Suprapubic skin (tissue), 4 donors: Measurements from ENCODE around the gene ARHGEF28. TPM values are rescaled to one million over a fixed set of nuclear protein-coding genes. Genes with fewer than 3 reads are reported as not detected.
A peak's percentile ranks its signal among the peaks of the same experiment; 100 is the strongest.

Source experiments
- DNase-seq, 2 donors: peaks; one replicate each; pipeline ENCODE4 v3.0.0-alpha.2; 2019; ENCODE audit warnings: low spot score in 2 of 2
- H3K27ac ChIP-seq: fragments of 200-600 bp; sonication (generic); one replicate; pipeline ENCODE4 v1.5.1; 2019
- H3K27me3 ChIP-seq: fragments of 200-600 bp; sonication (generic); one replicate; pipeline ENCODE4 v1.5.1; 2019
- H3K36me3 ChIP-seq: fragments of 200-600 bp; sonication (generic); one replicate; pipeline ENCODE4 v1.5.1; 2019
- H3K4me1 ChIP-seq: fragments of 200-600 bp; sonication (generic); one replicate; pipeline ENCODE4 v1.5.1; 2019
- H3K4me3 ChIP-seq: fragments of 200-600 bp; sonication (generic); one replicate; pipeline ENCODE4 v1.5.1; 2019; ENCODE audit warnings: mild to moderate bottlenecking
- H3K9me3 ChIP-seq: fragments of 200-600 bp; sonication (generic); one replicate; pipeline ENCODE4 v1.5.1; 2019
- EP300 ChIP-seq: sonication (generic); formaldehyde crosslinking; IDR thresholded peaks from one replicate; pipeline ENCODE4 v1.6.1; 2017; ENCODE audit warnings: antibody characterized with exemption
- POLR2A ChIP-seq, 2 donors: fragments of 450-650 bp; IDR thresholded peaks; one replicate each; pipeline ENCODE4 v1.6.1; 2017; ENCODE audit warnings: antibody characterized with exemption in 2 of 2, mild to moderate bottlenecking in 2 of 2, moderate library complexity in 2 of 2
- POLR2AphosphoS5 ChIP-seq, 3 donors: sonication (generic); formaldehyde crosslinking; IDR thresholded peaks; one replicate each; pipeline ENCODE4 v1.6.1; 2017; ENCODE audit warnings: antibody characterized with exemption in 3 of 3
- WGBS: methylation state at CpG from one replicate; pipeline ENCODE4 v1.1.5; 2018; 5-methylcytosine and 5-hydroxymethylcytosine counted together
- total RNA-seq, 4 donors: library from RNA; depleted of rRNA; stranded (reverse); fragments of >200 nt; gene quantifications; one replicate each; pipeline ENCODE4 v1.1.0, GENCODE V29; 2016
- TF ChIP-seq, protein P1 (sequence below), 2 donors: fragments of 200-600 bp in 1 of 2; fragments of 450-650 bp in 1 of 2; sonication (generic) in 1 of 2; IDR thresholded peaks; one replicate each; pipeline ENCODE4 v1.5.1; 2016 to 2019; ENCODE audit warnings: antibody characterized with exemption in 2 of 2, mild to moderate bottlenecking in 1 of 2, moderate library complexity in 1 of 2

ARHGEF28 gene
- total RNA-seq, 4 donors from 2014 or later = 25.6 to 104 (median 39.1) TPM

DNA sequence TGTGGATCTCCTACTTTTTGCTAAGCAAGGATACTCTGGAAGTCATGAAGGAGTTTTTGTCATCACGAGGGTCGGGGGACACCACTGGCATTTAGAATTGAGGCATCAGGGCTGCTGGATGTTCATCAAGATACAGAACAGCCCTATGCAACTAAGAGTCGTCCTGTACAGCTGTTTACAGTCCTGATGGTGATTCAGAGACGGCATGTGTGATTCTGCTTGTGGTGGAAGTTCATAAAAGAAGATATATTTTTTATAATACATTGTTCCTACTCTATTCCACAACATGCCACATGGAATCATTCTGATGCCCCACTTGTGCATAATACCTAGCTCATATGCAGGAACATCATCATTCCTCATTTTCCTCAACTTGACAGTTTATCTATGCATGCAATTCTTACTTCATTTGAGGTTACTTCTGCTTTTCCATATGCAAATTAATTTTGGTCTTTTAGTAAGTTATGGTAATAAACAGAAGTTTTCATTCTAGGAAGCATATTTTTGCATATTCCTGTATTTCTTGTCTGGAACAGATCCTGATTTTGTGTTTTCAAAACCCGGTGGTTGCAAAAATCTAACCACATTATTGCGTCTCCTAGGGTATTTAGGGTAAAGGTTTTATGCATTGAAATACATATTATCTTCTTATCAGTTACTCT, 155.2 kb downstream of the ARHGEF28 start:
- TF ChIP-seq POLR2AphosphoS5 (IDR thresholded peaks at IDR 0.05) = no peak
- TF ChIP-seq POLR2A (IDR thresholded peaks at IDR 0.05) = no peak
- TF ChIP-seq, protein P1, sequence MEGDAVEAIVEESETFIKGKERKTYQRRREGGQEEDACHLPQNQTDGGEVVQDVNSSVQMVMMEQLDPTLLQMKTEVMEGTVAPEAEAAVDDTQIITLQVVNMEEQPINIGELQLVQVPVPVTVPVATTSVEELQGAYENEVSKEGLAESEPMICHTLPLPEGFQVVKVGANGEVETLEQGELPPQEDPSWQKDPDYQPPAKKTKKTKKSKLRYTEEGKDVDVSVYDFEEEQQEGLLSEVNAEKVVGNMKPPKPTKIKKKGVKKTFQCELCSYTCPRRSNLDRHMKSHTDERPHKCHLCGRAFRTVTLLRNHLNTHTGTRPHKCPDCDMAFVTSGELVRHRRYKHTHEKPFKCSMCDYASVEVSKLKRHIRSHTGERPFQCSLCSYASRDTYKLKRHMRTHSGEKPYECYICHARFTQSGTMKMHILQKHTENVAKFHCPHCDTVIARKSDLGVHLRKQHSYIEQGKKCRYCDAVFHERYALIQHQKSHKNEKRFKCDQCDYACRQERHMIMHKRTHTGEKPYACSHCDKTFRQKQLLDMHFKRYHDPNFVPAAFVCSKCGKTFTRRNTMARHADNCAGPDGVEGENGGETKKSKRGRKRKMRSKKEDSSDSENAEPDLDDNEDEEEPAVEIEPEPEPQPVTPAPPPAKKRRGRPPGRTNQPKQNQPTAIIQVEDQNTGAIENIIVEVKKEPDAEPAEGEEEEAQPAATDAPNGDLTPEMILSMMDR (IDR thresholded peaks at IDR 0.05) = no peak
- no peak for TF ChIP-seq EP300
- H3K27me3 ChIP-seq = no peaks in the 10 kb centered on the region

DNA sequence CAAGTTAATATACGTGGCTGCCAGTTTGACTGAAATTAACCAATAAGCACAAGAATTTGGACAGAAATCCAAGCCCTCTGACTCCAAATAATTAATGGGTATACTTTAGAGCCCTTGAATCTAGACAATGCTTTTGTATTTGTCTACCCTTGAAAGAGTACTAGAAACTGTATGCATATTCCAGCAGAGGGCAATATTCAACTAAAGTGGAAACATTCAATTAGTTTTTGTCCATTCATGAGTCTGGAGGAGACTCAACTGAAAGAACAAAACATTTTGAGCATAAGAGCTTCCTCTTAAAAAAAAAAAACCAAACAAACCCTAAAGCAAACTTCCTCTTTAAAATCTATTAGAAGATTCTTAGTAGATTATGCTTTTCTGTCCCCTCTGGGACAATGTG, 157.8 kb downstream of the ARHGEF28 start:
- Histone ChIP-seq H3K9me3 (no peaks in the 10 kb centered on the region), H3K4me3 (no peak overlapping the region), H3K27me3 (no peaks in the 10 kb centered on the region), H3K27ac (no peak overlapping the region), H3K36me3 (no peaks in the 10 kb centered on the region), H3K4me1 (peaks cover 19% of the 10 kb centered on the region)
- 43% methylated on average over 1 of the region's 1 CpG for WGBS
- no peak for DNase-seq
- TF ChIP-seq POLR2A (IDR thresholded peaks at IDR 0.05) (no peak), POLR2AphosphoS5 (IDR thresholded peaks at IDR 0.05) (no peak), EP300 (no peak)
- TF ChIP-seq, protein P1 (IDR thresholded peaks at IDR 0.05) = no peak

More for the DNA sequence above, 155.2 kb downstream of the ARHGEF28 start:
- no peak overlapping the region for H3K4me3 ChIP-seq
- no peaks in the 10 kb centered on the region for H3K9me3 ChIP-seq
- no peak overlapping the region for H3K27ac ChIP-seq
- 86% methylated on average over 6 of the region's 6 CpGs for WGBS
- no peak for DNase-seq
- H3K4me1 ChIP-seq = peaks cover 10% of the 10 kb centered on the region
- H3K36me3 ChIP-seq = no peaks in the 10 kb centered on the region

DNA sequence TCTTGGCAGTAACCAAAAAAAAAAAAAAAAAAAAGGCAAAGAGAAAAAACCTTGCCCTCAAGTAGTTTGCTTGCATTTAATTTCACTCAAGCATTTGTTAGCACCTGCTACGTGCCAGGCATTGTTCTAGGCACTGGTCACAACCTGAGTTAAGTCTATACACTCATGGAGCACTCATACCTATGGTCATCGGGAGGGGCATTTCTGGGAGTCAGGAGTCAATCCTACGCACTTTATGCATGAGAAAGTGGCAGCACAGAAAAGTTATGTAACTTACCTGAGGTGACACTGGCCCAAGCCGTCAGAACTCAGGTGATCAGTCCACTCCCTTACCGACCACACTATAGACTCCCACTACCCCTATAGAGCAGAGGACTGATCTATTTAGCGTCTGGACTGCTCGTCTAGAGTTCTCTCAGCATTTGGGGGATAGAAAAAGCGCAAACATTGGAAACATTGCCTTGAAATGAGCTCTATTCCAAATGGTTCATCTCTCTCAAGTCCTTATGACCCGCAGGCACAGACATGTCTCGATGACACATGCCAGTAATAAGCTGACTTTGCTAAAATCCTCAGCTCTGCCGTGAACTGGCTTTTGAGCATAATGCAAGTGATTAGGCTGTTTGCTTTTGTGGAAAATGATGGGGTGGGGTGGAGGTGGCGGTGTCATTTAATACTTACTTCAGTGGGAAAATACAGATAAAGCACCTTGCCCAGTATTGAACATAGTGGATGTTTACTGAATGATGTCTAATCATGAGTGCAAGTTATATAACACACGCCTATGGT, 160.2 kb downstream of the ARHGEF28 start:
- DNase-seq = no peak
- WGBS = 54% methylated on average over 12 of the region's 13 CpGs
- no peaks in the 10 kb centered on the region for H3K27me3 ChIP-seq
- peak overlapping the region; percentile 62 for H3K27ac ChIP-seq
- H3K4me3 ChIP-seq = peak overlapping the region; percentile 11
- no peaks in the 10 kb centered on the region for H3K9me3 ChIP-seq
- TF ChIP-seq EP300 (no peak), POLR2A (IDR thresholded peaks at IDR 0.05) (no peak), POLR2AphosphoS5 (IDR thresholded peaks at IDR 0.05) (no peak)
- TF ChIP-seq, protein P1 (IDR thresholded peaks at IDR 0.05) = no peak
- H3K4me1 ChIP-seq = peaks cover 22% of the 10 kb centered on the region
- H3K36me3 ChIP-seq = no peaks in the 10 kb centered on the region

DNA sequence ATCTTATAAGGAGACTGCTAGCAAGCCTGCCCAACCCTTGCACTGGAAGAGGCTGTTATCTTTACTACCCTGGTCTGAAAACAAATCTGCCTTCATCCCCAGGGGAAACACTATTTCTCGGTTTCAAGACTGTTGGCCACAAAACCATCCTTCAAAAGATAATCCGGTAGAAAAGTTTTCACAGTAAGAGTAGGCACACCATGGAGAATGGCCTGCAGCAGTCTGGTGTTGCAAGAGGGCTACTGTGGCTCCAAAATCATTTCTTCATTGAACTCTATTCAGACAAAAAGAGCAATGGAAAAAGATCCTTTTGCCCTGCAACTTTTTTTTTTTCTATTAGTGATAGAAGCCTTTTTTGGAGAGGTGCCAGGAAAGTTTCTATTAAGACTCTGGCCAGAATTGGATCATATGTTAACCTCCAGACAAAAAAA, 163.9 kb downstream of the ARHGEF28 start:
- Histone ChIP-seq H3K4me1 (peaks cover 19% of the 10 kb centered on the region), H3K27me3 (no peaks in the 10 kb centered on the region), H3K36me3 (no peaks in the 10 kb centered on the region), H3K9me3 (no peaks in the 10 kb centered on the region), H3K4me3 (no peak overlapping the region), H3K27ac (no peak overlapping the region)
- TF ChIP-seq, protein P1 (IDR thresholded peaks at IDR 0.05) = no peak
- TF ChIP-seq EP300 (no peak), POLR2A (IDR thresholded peaks at IDR 0.05) (no peak), POLR2AphosphoS5 (IDR thresholded peaks at IDR 0.05) (no peak)
- no peak for DNase-seq
- WGBS = 42% methylated on average over 2 of the region's 2 CpGs

DNA sequence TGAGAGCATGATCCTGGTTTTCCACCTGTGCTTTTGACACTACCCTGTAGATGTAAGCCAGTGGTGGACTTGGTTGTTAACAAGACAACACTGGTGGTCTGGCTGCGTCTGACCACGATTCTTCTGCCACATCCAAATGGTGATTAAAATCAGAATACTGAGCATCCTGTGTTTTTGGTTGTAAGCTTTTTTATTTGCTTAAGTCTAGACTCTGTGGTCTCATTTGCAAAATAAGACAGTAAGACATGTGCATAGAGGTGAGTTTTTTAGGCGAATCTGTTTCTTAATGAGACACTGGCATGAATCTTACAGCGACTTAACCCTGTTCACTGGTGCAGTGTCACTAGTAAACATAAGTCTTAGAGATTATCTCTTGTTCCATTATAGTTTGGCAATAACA, 165.4 kb downstream of the ARHGEF28 start:
- H3K36me3 ChIP-seq = no peaks in the 10 kb centered on the region
- WGBS = 55% methylated on average over 4 of the region's 4 CpGs
- H3K9me3 ChIP-seq = no peaks in the 10 kb centered on the region
- H3K4me3 ChIP-seq = no peak overlapping the region
- H3K4me1 ChIP-seq = peaks cover 11% of the 10 kb centered on the region
- TF ChIP-seq, protein P1 (IDR thresholded peaks at IDR 0.05) = no peak
- no peaks in the 10 kb centered on the region for H3K27me3 ChIP-seq
- no peak overlapping the region for H3K27ac ChIP-seq
- DNase-seq = no peak
